KMS-11 (cell line): ENCODE measurements around the gene CDKN2AIPNL.
"Not testable (repeated sequence)": the region's sequence is repeated elsewhere in the genome, so short reads cannot be mapped to it uniquely, and the experiment has no call there.

Experiments used
- H2AFZ ChIP-seq: fragments of 200-600 bp; sonication (generic); 2 replicates; pipeline ENCODE4 v1.6.1; 2016; ENCODE audit warnings: antibody characterized with exemption, mixed run types, low read depth
- H3K27ac ChIP-seq: fragments of 200-600 bp; sonication (generic); 2 replicates; pipeline ENCODE4 v1.6.1; 2016; ENCODE audit warnings: mild to moderate bottlenecking, mixed run types
- H3K27me3 ChIP-seq: fragments of 200-600 bp; sonication (generic); 2 replicates; pipeline ENCODE4 v1.6.1; 2017; ENCODE audit warnings: mild to moderate bottlenecking, low read depth, mixed run types, moderate library complexity; ENCODE audit not compliant: insufficient read depth
- H3K36me3 ChIP-seq: fragments of 200-600 bp; sonication (generic); 2 replicates; pipeline ENCODE4 v1.6.1; 2017; ENCODE audit warnings: mild to moderate bottlenecking, mixed run types; ENCODE audit not compliant: insufficient read depth
- H3K4me1 ChIP-seq: fragments of 200-600 bp; sonication (generic); 2 replicates; pipeline ENCODE4 v1.6.1; 2016; ENCODE audit warnings: mild to moderate bottlenecking, low read depth, mixed run types; ENCODE audit not compliant: poor library complexity, severe bottlenecking
- H3K4me2 ChIP-seq: fragments of 200-600 bp; sonication (generic); 2 replicates; pipeline ENCODE4 v1.7.0; 2016; ENCODE audit warnings: mild to moderate bottlenecking, mixed run types
- H3K4me3 ChIP-seq: fragments of 200-600 bp; sonication (generic); IDR thresholded peaks from 2 replicates; pipeline ENCODE4 v1.6.1; 2017; ENCODE audit warnings: low read depth, low read length, mixed read lengths; ENCODE audit not compliant: insufficient read depth
- H3K79me2 ChIP-seq: fragments of 200-600 bp; sonication (generic); 2 replicates; pipeline ENCODE4 v1.6.1; 2016; ENCODE audit warnings: low read depth, mixed run types; ENCODE audit not compliant: insufficient read depth
- H3K9ac ChIP-seq: fragments of 200-600 bp; sonication (generic); 2 replicates; pipeline ENCODE4 v1.6.1; 2016; ENCODE audit warnings: mild to moderate bottlenecking, mixed run types
- H4K20me1 ChIP-seq: fragments of 200-600 bp; sonication (generic); 2 replicates; pipeline ENCODE4 v1.6.1; 2016; ENCODE audit warnings: mild to moderate bottlenecking, mixed run types; ENCODE audit not compliant: insufficient read depth
- CTCF ChIP-seq: fragments of 200-600 bp; sonication (generic); conservative IDR thresholded peaks from 2 replicates; pipeline ENCODE4 v1.6.1; 2017; ENCODE audit warnings: low read depth, mild to moderate bottlenecking, antibody characterized with exemption, low read length, moderate library complexity, mixed read lengths

The CDKN2AIPNL gene

DNA sequence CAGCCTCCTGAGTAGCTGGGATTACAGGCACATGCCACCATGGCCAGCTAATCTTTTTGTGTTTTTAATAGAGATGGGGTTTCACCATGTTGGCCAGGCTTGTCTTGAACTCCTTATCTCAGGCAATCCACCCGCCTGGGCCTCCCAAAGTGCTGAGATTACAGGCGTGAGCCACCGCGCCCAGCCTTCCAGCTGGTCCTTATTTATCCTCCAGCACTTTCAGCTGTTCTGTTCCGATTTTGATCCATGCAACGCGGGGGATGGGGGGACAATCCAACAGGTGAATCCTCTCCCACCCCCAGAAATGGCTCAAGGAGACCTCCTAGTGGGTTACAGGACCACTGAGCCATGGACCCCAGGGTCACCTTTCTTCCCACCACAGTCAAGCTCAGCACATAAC is 14.7 kb upstream of the CDKN2AIPNL start:
- no peak for TF ChIP-seq CTCF
- H3K27me3 ChIP-seq, result no peaks in the 10 kb centered on the region

DNA sequence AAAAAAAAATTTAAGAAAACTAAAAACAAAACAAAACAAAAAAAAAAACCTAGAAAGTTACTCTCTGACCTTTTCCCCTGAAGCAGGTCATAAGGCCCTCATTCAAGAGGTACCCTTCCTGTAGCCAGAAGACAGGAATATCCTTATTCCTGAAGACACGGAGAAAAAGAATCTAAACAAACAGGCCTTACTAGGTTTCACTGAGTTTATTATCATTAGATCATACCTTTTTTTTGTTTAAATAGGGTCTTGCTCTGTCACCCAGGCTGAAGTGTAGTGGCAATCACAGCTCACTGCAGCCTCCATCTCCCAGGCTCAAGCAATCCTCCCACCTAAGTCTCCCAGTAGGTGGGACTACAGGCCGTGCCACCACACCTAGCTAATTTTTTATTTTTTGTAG is 11.7 kb upstream of the CDKN2AIPNL start:
- Histone ChIP-seq H3K27me3 (no peaks in the 10 kb centered on the region), H4K20me1 (no peaks in the 10 kb centered on the region), H3K4me1 (peaks cover 7% of the 10 kb centered on the region), H3K9ac (no peak overlapping the region), H3K4me2 (no peak overlapping the region), H3K79me2 (no peaks in the 10 kb centered on the region), H2AFZ (no peak overlapping the region), H3K27ac (no peak overlapping the region), H3K36me3 (no peaks in the 10 kb centered on the region), H3K4me3 (no peak overlapping the region)
- TF ChIP-seq CTCF, result no peak

More for the DNA sequence above, 14.7 kb upstream of the CDKN2AIPNL start:
- Histone ChIP-seq H2AFZ (no peak overlapping the region), H4K20me1 (no peaks in the 10 kb centered on the region), H3K27ac (no peak overlapping the region), H3K36me3 (no peaks in the 10 kb centered on the region), H3K4me1 (peaks cover 37% of the 10 kb centered on the region), H3K79me2 (no peaks in the 10 kb centered on the region), H3K4me3 (no peak overlapping the region), H3K9ac (no peak overlapping the region), H3K4me2 (no peak overlapping the region)

- no peaks in the 10 kb centered on the region for H3K27me3 ChIP-seq
- H4K20me1 ChIP-seq, result no peaks in the 10 kb centered on the region
- H3K27ac ChIP-seq, result no peak overlapping the region
- no peaks in the 10 kb centered on the region for H3K79me2 ChIP-seq
- no peak overlapping the region for H3K4me3 ChIP-seq
- H3K36me3 ChIP-seq, result no peaks in the 10 kb centered on the region
- no peak overlapping the region for H3K9ac ChIP-seq
- H3K4me2 ChIP-seq, result no peak overlapping the region
- no peak overlapping the region for H2AFZ ChIP-seq
- peaks cover 2% of the 10 kb centered on the region for H3K4me1 ChIP-seq
- TF ChIP-seq CTCF, result no peak
Measured at GRCh38 chr5:134422791-134423365, 11.2 kb upstream of the CDKN2AIPNL start.

DNA sequence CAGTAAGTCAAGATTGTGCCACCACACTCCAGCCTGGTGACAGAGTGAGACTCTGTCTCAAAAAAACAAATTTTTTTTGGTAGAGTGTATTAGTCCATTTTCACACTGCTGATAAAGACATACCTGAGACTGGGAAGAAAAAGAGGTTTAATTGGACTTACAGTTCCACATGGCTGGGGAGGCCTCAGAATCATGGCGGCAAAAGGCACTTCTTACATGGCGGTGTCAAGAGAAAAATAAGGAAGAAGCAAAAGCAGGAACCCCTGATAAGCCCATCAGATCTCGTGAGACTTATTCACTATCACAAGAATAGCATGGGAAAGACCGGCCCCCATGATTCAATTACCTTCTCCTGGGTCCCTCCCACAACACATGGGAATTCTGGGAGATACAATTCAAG is 9.4 kb upstream of the CDKN2AIPNL start:
- H3K9ac ChIP-seq, H3K36me3 ChIP-seq, H3K27ac ChIP-seq, H3K79me2 ChIP-seq, H2AFZ ChIP-seq, H3K4me1 ChIP-seq, H3K27me3 ChIP-seq, H4K20me1 ChIP-seq, H3K4me2 ChIP-seq, H3K4me3 ChIP-seq: not testable (repeated sequence)

DNA sequence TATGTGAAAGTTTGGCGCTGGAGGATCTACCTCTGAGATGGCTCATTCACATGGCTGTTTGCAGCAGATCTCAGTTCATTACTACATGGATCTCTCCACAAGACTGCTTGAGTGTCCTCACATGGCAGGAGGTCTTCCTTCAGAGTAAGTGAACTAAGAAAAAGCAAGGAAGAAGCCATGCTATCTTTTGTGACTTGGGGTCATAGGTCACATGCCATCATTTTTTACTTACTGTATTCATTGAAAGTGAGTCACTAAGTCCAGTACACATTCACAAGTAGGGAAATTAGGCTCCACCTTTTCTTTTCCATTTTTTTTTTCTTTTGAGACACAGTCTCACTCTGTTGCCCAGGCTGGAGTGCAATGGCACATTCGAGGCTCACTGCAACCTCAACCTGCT is 8.7 kb upstream of the CDKN2AIPNL start:
- Histone ChIP-seq H3K4me2 (no peak overlapping the region), H3K27ac (no peak overlapping the region), H3K4me3 (no peak overlapping the region), H3K79me2 (no peaks in the 10 kb centered on the region), H3K27me3 (no peaks in the 10 kb centered on the region), H3K36me3 (no peaks in the 10 kb centered on the region), H3K4me1 (no peaks in the 10 kb centered on the region), H4K20me1 (no peaks in the 10 kb centered on the region), H2AFZ (no peak overlapping the region), H3K9ac (no peak overlapping the region)
- TF ChIP-seq CTCF, result no peak
